K562 (cell line): ENCODE results near the gene RASD2.

Experiments
- GABPA ChIP-seq: fragments of 200-800 bp; sonication (Bioruptor generic); conservative IDR thresholded peaks from 2 replicates; pipeline ENCODE4 v1.6.1; 2016; ENCODE audit warnings: low read depth, missing genetic modification characterization, missing compliant biosample characterization
- HDAC1 ChIP-seq, 2 experiments: fragments of 450-650 bp; IDR thresholded peaks; 2 replicates each; pipeline ENCODE4 v1.6.1; 2016 to 2017; ENCODE audit warnings: inconsistent platforms in 1 of 2, mild to moderate bottlenecking in 1 of 2, moderate library complexity in 1 of 2
- RAD51 ChIP-seq: fragments of 450-650 bp; IDR thresholded peaks from 2 replicates; pipeline ENCODE4 v1.7.1; 2016; ENCODE audit warnings: low read depth, mild to moderate bottlenecking, borderline replicate concordance
- USF1 ChIP-seq: sonication (generic); formaldehyde crosslinking; IDR thresholded peaks from 2 replicates; pipeline ENCODE4 v1.9.0; 2022; ENCODE audit warnings: mild to moderate bottlenecking, missing genetic modification reagents
- ZFP36 ChIP-seq: fragments of 150-350 bp; IDR thresholded peaks from 2 replicates; pipeline ENCODE4 v1.6.1; 2018; ENCODE audit warnings: low read length, low read depth; ENCODE audit not compliant: partially characterized antibody
- ZNF146 ChIP-seq: IDR thresholded peaks from one replicate; pipeline ENCODE4 v1.6.1; 2018; ENCODE audit warnings: missing compliant biosample characterization; ENCODE audit not compliant: unreplicated experiment
- ZNF324 ChIP-seq: fragments of 250-450 bp; sonication (Bioruptor Pico); IDR thresholded peaks from 2 replicates; pipeline ENCODE4 v1.4.0; 2020; ENCODE audit warnings: mild to moderate bottlenecking

GRCh38 chr22:35538801-35539321, 1.8 kb upstream of the RASD2 start:
- TF ChIP-seq USF1 (CRISPR knock-in tag) (no peak), ZNF146 (CRISPR knock-in tag) (no peak), GABPA (tag) (no peak), ZNF324 (no peak), RAD51 (no peak), HDAC1 (IDR thresholded peaks at IDR 0.05) (no peak), ZFP36 (no peak)
